ENCODE measurements around the gene KIF26B.

KIF26B gene

GRCh38 chr1:245431706-245432105 lies 276.9 kb downstream of the KIF26B start:
- no peak for DNase-seq (ENCODE audit: low read depth)

GRCh38 chr1:245432228-245432875 lies 277.6 kb downstream of the KIF26B start:
- DNase-seq (ENCODE audit: low read depth), result no peak

GRCh38 chr1:245433561-245433960 lies 278.8 kb downstream of the KIF26B start:
- DNase-seq (ENCODE audit: low read depth), result no peak

- no peak for DNase-seq (ENCODE audit: low read depth)
These were observed 279.5 kb downstream of the KIF26B start for GRCh38 chr1:245434280-245434679.

DNA sequence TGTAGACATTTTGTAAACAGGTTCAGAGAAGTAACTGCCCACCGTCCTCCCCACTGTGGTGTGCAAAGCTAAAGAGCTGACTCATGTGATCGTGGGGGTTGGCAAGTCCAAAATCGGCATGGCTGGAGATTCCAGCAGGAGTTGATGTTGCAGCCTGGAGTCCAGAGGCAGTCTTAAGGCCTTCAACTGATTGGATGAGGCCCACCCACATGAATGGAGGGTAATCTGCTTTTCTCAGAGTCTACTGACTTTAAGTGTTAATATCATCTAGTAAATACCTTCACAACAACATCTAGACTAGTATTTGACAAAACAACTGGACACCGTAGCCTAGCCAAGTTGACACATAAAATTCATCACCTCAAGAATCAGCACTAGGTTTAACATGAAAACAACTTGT lies 281.6 kb downstream of the KIF26B start:
- DNase-seq (ENCODE audit: low read depth), result no peak

DNA sequence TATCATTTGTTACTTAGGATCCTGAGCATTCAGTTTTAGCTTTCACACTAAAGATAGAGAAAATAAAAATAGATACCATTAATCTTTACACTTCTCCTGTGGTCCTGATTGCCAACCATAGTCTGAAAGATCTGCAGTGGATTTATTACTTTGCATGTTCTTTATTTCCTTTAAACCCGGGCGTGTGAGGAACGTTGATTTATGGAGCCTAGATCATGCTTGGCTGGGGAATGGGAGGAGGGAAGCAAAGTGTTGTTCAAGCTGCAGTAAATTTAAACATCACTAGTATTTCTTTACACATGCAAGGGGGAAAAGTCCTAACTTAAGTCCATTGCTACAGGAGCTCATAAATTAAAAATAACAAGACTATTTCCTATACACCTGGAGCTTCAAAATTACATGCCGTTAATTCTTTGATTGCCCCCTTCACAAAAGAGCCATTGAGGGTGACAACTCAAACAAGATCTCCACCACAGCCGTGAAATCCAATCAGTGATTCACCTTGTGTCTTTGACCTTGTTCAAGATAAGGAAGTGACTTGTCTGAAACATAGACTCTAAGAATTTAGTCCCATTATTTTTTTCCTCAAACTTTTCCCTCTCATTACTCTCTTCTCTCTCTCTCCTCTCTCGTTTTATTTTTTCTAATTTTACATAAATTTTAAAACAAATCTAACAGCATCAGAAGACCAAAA lies 282.7 kb downstream of the KIF26B start:
- DNase-seq (ENCODE audit: low read depth), result no peak

DNA sequence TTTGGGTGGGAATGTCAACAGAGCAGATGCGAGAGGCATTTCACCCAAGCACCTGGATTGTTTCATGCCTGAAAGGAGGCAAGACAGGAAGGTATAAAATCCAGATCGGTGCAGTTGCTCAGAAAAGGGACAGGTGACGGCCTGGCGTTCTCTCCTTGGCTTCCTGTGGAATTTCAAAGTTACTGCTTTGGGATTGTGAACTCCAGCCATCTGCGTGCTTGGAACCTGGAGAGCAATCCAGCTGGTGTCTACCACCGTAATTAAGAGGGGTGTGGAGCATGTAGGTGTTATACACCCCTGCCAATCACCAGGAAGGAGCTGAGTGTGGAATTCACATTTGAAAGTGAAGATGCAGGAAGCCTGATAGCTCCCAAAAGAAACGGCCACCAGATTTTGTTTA lies 286.1 kb downstream of the KIF26B start:
- no peak for DNase-seq (ENCODE audit: low read depth)

DNA sequence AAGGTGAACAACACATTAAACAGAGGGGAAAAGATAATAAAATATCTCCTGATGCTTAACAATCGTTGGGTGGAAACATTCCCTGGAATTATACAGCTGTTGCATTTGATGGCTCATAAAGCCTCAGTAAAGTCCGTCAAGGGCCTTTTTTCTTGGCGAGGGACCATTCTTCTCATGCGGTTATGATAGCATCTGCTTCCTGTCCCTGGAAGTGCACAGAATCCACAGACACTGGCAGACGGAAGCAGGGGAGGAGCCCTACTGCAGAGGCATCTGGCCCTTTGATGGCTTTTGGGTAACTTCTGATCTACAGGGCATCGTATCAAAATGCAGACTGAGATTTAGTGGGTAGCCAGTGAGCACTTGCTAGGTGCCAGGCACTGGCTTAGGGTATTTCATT lies 286.9 kb downstream of the KIF26B start:
- DNase-seq (ENCODE audit: low read depth), result no peak

DNA sequence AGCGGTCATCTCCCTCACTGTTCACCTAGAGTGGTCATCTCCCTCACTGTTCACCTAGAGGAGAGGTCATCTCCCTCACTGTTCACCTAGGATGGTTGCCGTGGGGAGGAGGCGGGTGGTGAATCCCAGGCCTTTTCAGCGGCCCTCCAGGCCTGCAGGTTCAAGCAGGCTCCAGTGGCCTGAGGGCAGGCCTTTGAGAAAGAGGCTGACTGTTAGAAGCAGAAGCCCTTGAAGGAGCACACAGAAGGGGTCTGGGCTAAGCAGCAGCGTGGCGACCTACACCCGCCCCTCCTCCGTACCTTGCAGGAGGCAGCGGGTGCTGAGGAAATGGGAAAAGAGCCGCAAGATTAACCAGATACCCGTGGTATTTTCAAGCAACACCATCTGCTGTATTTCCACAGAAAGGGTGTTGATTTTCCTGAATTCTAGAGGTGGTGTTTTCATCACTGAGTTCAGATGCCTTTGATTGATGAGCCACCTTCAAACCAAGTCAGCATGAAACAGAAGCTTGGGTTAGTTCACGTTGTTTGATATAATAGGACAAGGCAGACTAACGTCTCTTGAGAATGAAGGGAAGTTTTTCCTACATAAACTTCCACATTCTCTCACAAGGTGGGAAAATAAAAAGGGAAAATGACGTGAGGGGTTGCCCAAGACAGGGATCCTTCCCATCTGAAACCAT lies 289.5 kb downstream of the KIF26B start:
- DNase-seq (ENCODE audit: low read depth), result no peak

DNA sequence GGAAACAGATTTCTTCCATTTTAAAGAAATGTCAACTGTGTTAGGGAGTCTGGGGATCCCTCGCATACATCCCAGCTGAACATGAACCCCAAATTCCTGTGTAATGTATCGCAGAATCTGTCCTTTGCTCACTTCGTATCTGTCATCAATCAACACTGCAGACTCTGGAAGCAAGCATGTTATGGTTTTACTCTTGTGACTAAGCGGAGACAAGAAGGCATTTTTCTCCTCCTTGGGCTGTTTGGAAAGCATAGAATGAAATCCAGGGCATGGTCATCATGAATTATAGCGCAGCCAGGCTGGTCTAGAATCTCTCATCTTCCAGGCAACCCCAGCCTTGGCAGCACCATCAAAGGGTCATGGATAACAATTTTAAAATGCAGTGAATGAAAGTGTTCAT lies 290.2 kb downstream of the KIF26B start:
- no peak for DNase-seq (ENCODE audit: low read depth)

GRCh38 chr1:245448531-245448930 lies 293.7 kb downstream of the KIF26B start:
- no peak for DNase-seq (ENCODE audit: low read depth)

GRCh38 chr1:245448975-245449431 lies 294.2 kb downstream of the KIF26B start:
- no peak for DNase-seq (ENCODE audit: low read depth)

GRCh38 chr1:245453541-245453940 lies 298.8 kb downstream of the KIF26B start:
- no peak for DNase-seq (ENCODE audit: low read depth)

GRCh38 chr1:245454051-245454450 lies 299.3 kb downstream of the KIF26B start:
- no peak for DNase-seq (ENCODE audit: low read depth)

DNA sequence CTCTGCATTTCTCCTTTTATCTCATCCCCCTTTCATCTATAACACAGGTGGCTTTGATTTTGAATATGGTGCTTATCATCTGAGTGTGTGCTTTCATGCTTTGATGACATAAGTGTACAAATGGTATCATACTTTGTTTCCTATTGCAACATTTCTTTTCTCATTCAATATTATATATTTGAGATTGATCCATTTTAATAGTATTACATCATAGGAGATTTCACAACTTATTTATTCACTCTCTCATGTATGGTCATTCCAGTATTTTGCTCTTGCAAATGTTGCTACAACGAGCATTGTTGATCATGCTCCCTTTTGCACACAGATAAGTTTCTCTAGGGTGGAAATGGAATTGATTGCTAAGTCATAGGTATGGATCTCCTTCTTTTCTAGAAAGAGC lies 302.8 kb downstream of the KIF26B start:
- DNase-seq (ENCODE audit: low read depth), result no peak

- no peak for DNase-seq (ENCODE audit: low read depth)
These were observed 303.4 kb downstream of the KIF26B start for GRCh38 chr1:245458234-245458633.

GRCh38 chr1:245458761-245459174 lies 304.0 kb downstream of the KIF26B start:
- no peak for DNase-seq (ENCODE audit: low read depth)

GRCh38 chr1:245459621-245460020 lies 304.8 kb downstream of the KIF26B start:
- no peak for DNase-seq (ENCODE audit: low read depth)

DNA sequence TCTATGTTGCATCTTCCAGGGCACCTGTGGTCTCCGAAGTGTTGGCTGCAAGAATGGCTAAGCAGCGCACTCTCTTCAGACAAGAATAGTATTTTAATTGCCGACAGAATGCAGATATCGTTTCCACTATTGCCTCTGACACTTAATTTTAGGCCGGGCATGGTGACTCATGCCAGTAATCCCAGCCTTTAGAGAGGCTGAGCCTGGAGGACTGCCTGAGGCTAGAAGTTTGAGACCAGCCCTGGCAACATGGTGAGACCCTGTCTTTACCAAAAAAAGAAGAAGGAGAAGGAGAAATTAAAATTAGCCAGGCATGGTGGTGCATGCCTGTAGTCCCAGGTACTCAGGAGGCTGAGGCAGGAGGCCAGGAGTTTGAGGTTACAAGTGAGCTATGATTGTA lies 306.9 kb downstream of the KIF26B start:
- no peak for DNase-seq (ENCODE audit: low read depth)

GRCh38 chr1:245462161-245462560 lies 307.4 kb downstream of the KIF26B start:
- DNase-seq (ENCODE audit: low read depth), result no peak

DNA sequence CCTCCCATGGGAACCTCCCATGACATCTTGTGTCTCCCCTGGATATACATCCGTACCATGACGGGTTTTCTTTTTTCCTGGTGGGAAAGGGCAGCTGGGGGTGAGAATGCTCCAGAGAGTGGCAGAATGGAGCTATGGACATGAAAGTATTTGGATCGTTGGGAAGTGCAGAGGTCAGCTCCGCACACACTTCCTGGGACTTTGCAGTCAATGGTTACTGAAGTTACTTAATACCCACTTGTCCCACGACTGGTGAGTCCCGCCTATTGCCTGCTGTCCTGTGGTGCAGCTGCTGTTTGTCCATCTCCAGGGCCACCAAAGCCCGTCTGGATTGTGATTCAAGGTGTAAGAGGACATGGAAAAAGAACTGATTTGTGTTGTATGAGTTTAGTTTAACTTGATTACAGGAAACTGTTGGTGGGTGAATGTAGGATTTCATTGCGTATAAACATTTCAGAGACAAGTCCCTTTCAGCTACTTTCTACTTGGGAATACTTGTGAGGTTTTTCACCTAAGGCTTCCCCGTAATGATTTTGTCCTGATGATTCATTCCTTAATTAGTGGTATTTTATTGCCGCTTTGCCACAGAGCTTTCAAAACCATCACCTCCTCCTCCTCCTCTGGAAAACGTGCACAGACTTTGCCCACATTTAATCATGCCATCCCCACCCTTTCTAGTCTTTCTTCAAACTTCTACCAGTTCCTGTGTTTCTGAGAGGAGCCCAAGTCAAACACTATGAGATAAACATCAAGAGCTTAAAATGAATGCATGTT lies 308.8 kb downstream of the KIF26B start:
- DNase-seq (ENCODE audit: low read depth), result no peak

DNA sequence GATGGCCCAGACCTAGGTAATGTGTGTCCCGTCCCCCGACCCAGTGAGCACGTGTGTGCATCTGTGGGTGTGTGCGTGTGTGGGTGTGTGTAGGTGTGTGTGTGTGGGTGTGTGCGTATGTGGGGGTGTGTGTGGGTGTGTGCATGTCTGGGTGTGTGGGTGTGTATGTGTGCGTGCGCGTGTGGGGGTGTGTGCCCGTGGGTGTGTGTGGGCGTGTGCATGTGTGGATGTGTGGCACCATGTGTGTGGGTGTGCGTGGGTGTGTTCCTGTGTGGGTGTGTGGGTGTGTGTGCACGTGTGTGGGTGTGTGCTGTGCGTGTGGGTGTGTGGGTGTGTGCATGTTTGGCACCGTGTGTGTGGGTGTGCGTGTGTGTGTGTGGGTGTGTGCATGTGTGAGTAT lies 309.5 kb downstream of the KIF26B start:
- no peak for DNase-seq (ENCODE audit: low read depth)

DNA sequence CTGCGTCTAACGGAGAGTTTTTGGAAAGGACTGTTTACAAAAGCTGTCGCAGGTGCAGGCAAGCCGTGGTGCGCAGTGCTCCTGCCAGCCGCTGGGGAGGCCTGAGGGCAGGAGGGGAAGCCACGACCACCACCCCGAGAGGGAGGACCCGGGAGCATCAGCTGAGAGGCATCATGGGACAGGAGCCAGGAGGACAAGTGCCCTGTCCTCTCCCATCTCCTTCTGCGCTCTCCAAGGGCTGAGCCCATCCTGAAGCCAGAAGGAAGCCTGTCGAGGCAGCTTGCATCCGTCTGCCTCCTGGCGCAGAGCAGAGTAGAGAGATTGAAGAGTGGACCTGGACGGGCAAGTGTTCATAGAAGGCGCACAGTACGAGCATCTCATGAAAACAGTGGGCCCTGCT lies 310.9 kb downstream of the KIF26B start:
- no peak for DNase-seq (ENCODE audit: low read depth)

All from CMK (cell line).